HCT116 (cell line): ENCODE measurements around the gene NEK7. TPM values are rescaled to one million over a fixed set of nuclear protein-coding genes. Genes with fewer than 3 reads are reported as not detected.

ENCODE experiments used
- ATAC-seq: fragments of 200-7000 bp; cut with Tn5 transposase; 2 replicates; pipeline ENCODE4 v1.9.1; 2020; ENCODE audit warnings: mild to moderate bottlenecking, moderate library complexity
- BruUV-seq: library from RNA; stranded (reverse); fragments of 400-500 nt; replicated peaks from 2 replicates; lab custom pipeline; 2021; lab: Mats Ljungman, UMichigan
- CTCF ChIA-PET: fragments of 300-600 bp; sonication (Branson Sonifier 250); formaldehyde crosslinking; loops from one replicate; lab custom pipeline; 2021; ENCODE audit warnings: antibody characterized with exemption; lab: Charles Lee
- POLR2A ChIA-PET: fragments of 300-600, 350-600 bp; sonication (Branson Sonifier 250); formaldehyde crosslinking; loops from one replicate; lab custom pipeline; 2021; ENCODE audit warnings: antibody characterized with exemption; lab: Charles Lee
- RAD21 ChIA-PET, 2 experiments: fragments of 300-600 bp; sonication (Branson Sonifier 250); formaldehyde crosslinking; loops; one replicate each; lab custom pipeline; 2023; ENCODE audit warnings: low total read pairs in 2 of 2; ENCODE audit not compliant: uncharacterized antibody in 2 of 2, unreplicated experiment in 2 of 2, low non-redundant PET in 1 of 2; lab: Charles Lee
- DNase-seq: peaks from one replicate; pipeline ENCODE4 v3.0.0-alpha.2; 2010; ENCODE audit warnings: low read depth, low spot score
- H2AFZ ChIP-seq: fragments of 200-600 bp; shearing (Covaris generic), sonication (generic); 2 replicates; pipeline ENCODE4 v1.6.1; 2017; ENCODE audit warnings: low read depth, mixed run types, mixed read lengths, antibody characterized with exemption, low read length; ENCODE audit not compliant: poor library complexity, severe bottlenecking
- H3K27ac ChIP-seq: 2 replicates; pipeline ENCODE4 v1.5.1; 2012; ENCODE audit warnings: low read depth, low read length
- H3K27me3 ChIP-seq: fragments of 200-600 bp; sonication (generic); 2 replicates; pipeline ENCODE4 v1.6.1; 2016; ENCODE audit warnings: mixed run types, low read length, mixed read lengths; ENCODE audit not compliant: insufficient read depth
- H3K36me3 ChIP-seq, 2 experiments: fragments of 200-500 bp in 1 of 2; fragments of 200-600 bp in 1 of 2; sonication (Bioruptor generic) in 1 of 2; sonication (generic) in 1 of 2; 2 replicates each; pipeline versions ENCODE4 v1.5.1 to v1.6.1; 2014 to 2016; ENCODE audit warnings: low read length in 2 of 2, inconsistent platforms in 1 of 2, mixed read lengths in 1 of 2, mixed run types in 1 of 2; ENCODE audit not compliant: insufficient read depth in 2 of 2, control insufficient read depth in 1 of 2
- H3K4me1 ChIP-seq, 2 experiments: fragments of 200-600 bp in 1 of 2; sonication (generic) in 1 of 2; 2 replicates each; pipeline versions ENCODE4 v1.5.1 to v1.6.1; 2012 to 2017; ENCODE audit warnings: low read length in 2 of 2, inconsistent platforms in 1 of 2, mild to moderate bottlenecking in 1 of 2, mixed read lengths in 1 of 2, mixed run types in 1 of 2, moderate library complexity in 1 of 2; ENCODE audit not compliant: insufficient read depth in 2 of 2, control insufficient read depth in 1 of 2
- H3K4me2 ChIP-seq: fragments of 200-600 bp; sonication (generic); 2 replicates; pipeline ENCODE4 v1.6.1; 2017; ENCODE audit warnings: mixed run types, low read length, mixed read lengths
- H3K4me3 ChIP-seq, 2 experiments: fragments of 200-600 bp in 1 of 2; sonication (generic) in 1 of 2; replicated peaks in 1 of 2; 2 replicates each; pipeline ENCODE4 v1.5.1; 2011 to 2016; ENCODE audit warnings: low read length in 2 of 2, control low read depth in 1 of 2, low read depth in 1 of 2, mild to moderate bottlenecking in 1 of 2, mixed read lengths in 1 of 2, mixed run types in 1 of 2
- H3K79me2 ChIP-seq: fragments of 200-600 bp; sonication (generic); 2 replicates; pipeline ENCODE4 v1.6.1; 2017; ENCODE audit warnings: mild to moderate bottlenecking, mixed run types, low read length, moderate library complexity, mixed read lengths; ENCODE audit not compliant: insufficient read depth
- H3K9ac ChIP-seq: fragments of 200-600 bp; sonication (generic); 2 replicates; pipeline ENCODE4 v1.6.1; 2016; ENCODE audit warnings: low read length, mixed read lengths
- H3K9me2 ChIP-seq: fragments of 200-600 bp; sonication (generic), shearing (Covaris generic); 2 replicates; pipeline ENCODE4 v1.6.1; 2017; ENCODE audit warnings: mixed run types, mild to moderate bottlenecking, moderate library complexity; ENCODE audit not compliant: insufficient read depth
- H3K9me3 ChIP-seq, 2 experiments: fragments of 200-500 bp in 1 of 2; fragments of 200-600 bp in 1 of 2; sonication (Bioruptor generic) in 1 of 2; sonication (generic) in 1 of 2; 2 replicates each; pipeline ENCODE4 v1.6.1; 2014 to 2017; ENCODE audit warnings: low read length in 2 of 2, mixed read lengths in 2 of 2, inconsistent platforms in 1 of 2, low read depth in 1 of 2, mild to moderate bottlenecking in 1 of 2, mixed run types in 1 of 2, moderate library complexity in 1 of 2; ENCODE audit not compliant: control insufficient read depth in 1 of 2, insufficient read depth in 1 of 2
- H4K20me1 ChIP-seq: fragments of 200-600 bp; sonication (generic), shearing (Covaris generic); 2 replicates; pipeline ENCODE4 v1.6.1; 2017; ENCODE audit warnings: mixed run types, mild to moderate bottlenecking, moderate library complexity; ENCODE audit not compliant: insufficient read depth
- CBX3 ChIP-seq: IDR thresholded peaks from 2 replicates; pipeline ENCODE4 v1.6.1; 2012; ENCODE audit warnings: low read depth
- CTCF ChIP-seq, 3 experiments: fragments of 200-600 bp in 1 of 3; sonication (generic) in 1 of 3; IDR thresholded peaks in 2 of 3; conservative IDR thresholded peaks in 1 of 3; 2 replicates each; pipeline ENCODE4 v1.5.1; 2012 to 2017; ENCODE audit warnings: low read depth in 2 of 3, low read length in 2 of 3, antibody characterized with exemption in 1 of 3, borderline replicate concordance in 1 of 3, control low read depth in 1 of 3, mild to moderate bottlenecking in 1 of 3, mixed read lengths in 1 of 3, mixed run types in 1 of 3, moderate library complexity in 1 of 3; ENCODE audit not compliant: insufficient read depth in 1 of 3
- EGR1 ChIP-seq: IDR thresholded peaks from 2 replicates; pipeline ENCODE4 v1.6.1; 2012; ENCODE audit warnings: low read depth
- ELF1 ChIP-seq: IDR thresholded peaks from 2 replicates; pipeline ENCODE4 v1.6.1; 2012; ENCODE audit warnings: low read depth, borderline replicate concordance
- FOSL1 ChIP-seq: IDR thresholded peaks from 2 replicates; pipeline ENCODE4 v1.6.1; 2012; ENCODE audit warnings: low read depth
- MAX ChIP-seq: IDR thresholded peaks from 2 replicates; pipeline ENCODE4 v1.6.1; 2012
- REST ChIP-seq: IDR thresholded peaks from 2 replicates; pipeline ENCODE4 v1.6.1; 2012; ENCODE audit warnings: low read depth
- TCF7L2 ChIP-seq: IDR thresholded peaks from 2 replicates; pipeline ENCODE4 v1.7.0; 2011; ENCODE audit warnings: borderline replicate concordance, inconsistent platforms; ENCODE audit not compliant: insufficient read depth, insufficient read length; ENCODE audit errors: extremely low read depth
- YY1 ChIP-seq: IDR thresholded peaks from 2 replicates; pipeline ENCODE4 v1.6.1; 2011; ENCODE audit warnings: low read length, low read depth, moderate library complexity, mild to moderate bottlenecking; ENCODE audit not compliant: insufficient replicate concordance; ENCODE audit errors: extremely low read depth
- ZBTB33 ChIP-seq: IDR thresholded peaks from 2 replicates; pipeline ENCODE4 v1.6.1; 2011; ENCODE audit warnings: mild to moderate bottlenecking, low read length, moderate library complexity; ENCODE audit not compliant: insufficient replicate concordance; ENCODE audit errors: extremely low read depth
- ZNF274 ChIP-seq: fragments of 200-500 bp; sonication (Bioruptor generic); IDR thresholded peaks from 2 replicates; pipeline ENCODE4 v1.6.1; 2014; ENCODE audit warnings: mild to moderate bottlenecking, low read depth, low read length, inconsistent platforms
- intact Hi-C: fragments of 100-400 bp; cut with micrococcal nuclease; formaldehyde crosslinking; loops from 2 replicates; pipeline ENCODE4 v1.10.0; 2022
- total RNA-seq: library from RNA; stranded (reverse); gene quantifications from one replicate; pipeline ENCODE4 v1.2.1, GENCODE V29; 2021; ENCODE audit not compliant: unreplicated experiment

Gene NEK7
- total RNA-seq, 1 experiment from 2014 or later, result 33.0 TPM

GRCh38 chr1:198116469-198116868 lies 40.3 kb upstream of the NEK7 start:
- Histone ChIP-seq H3K27me3 (no peaks in the 10 kb centered on the region), H3K4me1 (peaks cover 5 to 10% of the 10 kb centered on the region in 2 experiments; a peak in 3 of 4 replicates), H3K9me3 (no peaks in the 10 kb centered on the region), H3K9ac (no peak overlapping the region), H3K4me3 (no peak overlapping the region), H3K9me2 (no peaks in the 10 kb centered on the region), H3K79me2 (no peaks in the 10 kb centered on the region), H3K27ac (no peak overlapping the region), H3K36me3 (no peaks in the 10 kb centered on the region), H4K20me1 (no peaks in the 10 kb centered on the region), H3K4me2 (no peak overlapping the region), H2AFZ (no peak overlapping the region)
- DNase-seq, result no peak
- no TSS peak for BruUV-seq
- ChIA-PET POLR2A (no interaction called here), CTCF (interaction anchor here (1.4 kb wide), 1 partner anchor 11 kb away, joined by 4 read pairs; no protein-coding TSS in a partner anchor), RAD21 (no interaction called here)
- ATAC-seq, result no peak
- intact Hi-C loops, result no loop called here
- TF ChIP-seq YY1 (no peak), ZNF274 (no peak), CBX3 (no peak), FOSL1 (no peak), TCF7L2 (no peak)

- Histone ChIP-seq H3K79me2 (no peaks in the 10 kb centered on the region), H3K4me1 (peaks cover 5 to 12% of the 10 kb centered on the region in 2 experiments; a peak in 3 of 4 replicates), H3K36me3 (no peaks in the 10 kb centered on the region), H2AFZ (no peak overlapping the region), H3K4me2 (no peak overlapping the region), H3K9ac (no peak overlapping the region), H3K4me3 (no peak overlapping the region), H3K9me2 (no peaks in the 10 kb centered on the region), H3K27ac (no peak overlapping the region), H3K9me3 (no peaks in the 10 kb centered on the region), H3K27me3 (no peaks in the 10 kb centered on the region), H4K20me1 (no peaks in the 10 kb centered on the region)
- ChIA-PET RAD21 (no interaction called here), POLR2A (interaction anchor here (1.0 kb wide), 1 partner anchor 9 kb away, joined by 4 read pairs; no protein-coding TSS in a partner anchor), CTCF (interaction anchor here (0.8 to 1.4 kb wide), 2 partner anchors 12 to 29 kb away, joined by 3 to 4 read pairs; no protein-coding TSS in a partner anchor)
- ATAC-seq (no peak), DNase-seq (no peak)
- BruUV-seq, result no TSS peak
- intact Hi-C loops, result no loop called here
- no peak for TF ChIP-seq CTCF (IDR thresholded peaks at IDR 0.05 in 2 of 3, conservative IDR thresholded peaks at IDR 0.05 in 1 of 3; ENCODE audit: borderline replicate concordance in 1 of 3, insufficient read depth in 1 of 3, low read depth in 2 of 3, low read length in 2 of 3)
- TF ChIP-seq REST, result no peak
- TF ChIP-seq MAX, result no peak
- no peak for TF ChIP-seq EGR1
- TF ChIP-seq YY1, result no peak
- TF ChIP-seq ELF1, result no peak
- TF ChIP-seq ZBTB33, result no peak
These were observed 39.5 kb upstream of the NEK7 start for GRCh38 chr1:198117267-198117666.
